ENCODE data around the gene MAD1L1. TPM values are rescaled to one million over a fixed set of nuclear protein-coding genes. Genes with fewer than 3 reads are reported as not detected.

MAD1L1 gene
- total RNA-seq, 1 experiment from 2014 or later = 61.5 TPM

DNA sequence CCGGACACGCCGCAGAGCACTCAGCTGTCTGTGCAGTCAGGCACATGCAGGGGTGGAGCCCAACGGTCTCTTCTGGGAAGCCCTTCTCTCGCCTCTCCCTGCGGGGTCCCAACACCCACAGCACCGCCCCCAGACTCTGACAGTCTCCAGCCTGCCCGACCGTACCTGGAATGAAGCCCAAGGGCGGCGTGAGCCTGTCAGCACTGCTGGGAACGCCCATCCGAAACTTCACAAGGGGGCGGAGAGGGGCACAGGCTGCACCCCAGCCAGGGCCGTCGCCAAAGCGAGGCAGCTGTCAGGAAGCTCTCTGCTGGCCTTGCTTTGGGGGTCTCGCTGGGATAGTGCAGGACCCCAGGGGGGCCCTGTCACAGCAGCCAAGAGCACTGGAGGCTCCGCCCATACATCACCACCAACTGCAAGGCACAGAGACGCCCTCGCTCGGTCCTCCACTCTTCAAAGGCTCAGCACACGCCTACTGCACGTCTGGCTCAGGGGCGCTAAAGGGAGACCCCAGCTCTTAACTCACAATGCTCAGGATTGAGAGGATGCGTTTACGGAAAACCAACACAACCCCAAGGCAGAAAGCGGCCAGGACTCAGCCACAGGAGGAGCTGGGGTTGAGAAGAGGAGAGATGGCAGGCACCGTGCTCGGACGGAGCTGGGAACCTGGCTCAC, 30.9 kb downstream of the MAD1L1 start:
- no peak for DNase-seq (ENCODE audit: low read depth)

DNA sequence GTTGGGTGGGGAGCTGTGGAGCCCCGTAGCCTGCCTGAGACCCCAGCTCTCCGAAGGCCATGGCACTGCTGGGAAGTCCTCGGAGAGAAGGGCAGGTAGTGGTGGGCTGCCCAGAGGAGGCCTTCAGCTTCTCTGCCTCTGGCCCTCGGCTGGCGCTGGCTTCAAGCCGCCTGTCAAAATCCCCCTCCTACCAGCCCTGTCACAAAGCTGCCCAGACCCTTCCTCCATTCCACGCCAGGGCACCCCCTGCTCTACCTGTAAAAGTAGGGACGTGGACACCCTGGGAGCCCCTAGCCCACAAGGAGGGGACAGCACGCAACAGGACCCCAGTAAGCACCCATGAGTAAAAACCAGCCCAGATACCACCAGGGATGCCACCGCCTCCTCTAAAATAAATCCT, 31.6 kb downstream of the MAD1L1 start:
- no peak for DNase-seq (ENCODE audit: low read depth)

DNA sequence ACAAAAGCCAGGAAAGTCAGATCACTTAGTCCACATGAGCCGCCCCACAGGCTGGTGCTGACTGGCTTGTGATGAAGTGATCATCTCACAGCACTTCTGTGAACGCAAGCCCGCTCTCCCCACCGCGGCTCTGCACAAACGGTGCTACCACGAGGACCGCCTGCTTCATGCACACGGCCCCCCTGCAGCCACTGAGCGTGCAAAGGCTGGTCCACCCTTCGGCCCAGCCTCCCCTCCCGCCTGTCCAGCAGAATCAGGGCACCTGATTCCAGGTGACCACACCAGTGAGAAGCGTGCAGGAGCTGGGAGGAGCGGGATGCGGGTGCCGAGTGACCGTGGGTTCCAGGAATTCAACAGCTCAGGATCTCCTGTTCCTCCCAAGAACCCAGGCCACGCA, 32.2 kb downstream of the MAD1L1 start:
- no peak for DNase-seq (ENCODE audit: low read depth)

DNA sequence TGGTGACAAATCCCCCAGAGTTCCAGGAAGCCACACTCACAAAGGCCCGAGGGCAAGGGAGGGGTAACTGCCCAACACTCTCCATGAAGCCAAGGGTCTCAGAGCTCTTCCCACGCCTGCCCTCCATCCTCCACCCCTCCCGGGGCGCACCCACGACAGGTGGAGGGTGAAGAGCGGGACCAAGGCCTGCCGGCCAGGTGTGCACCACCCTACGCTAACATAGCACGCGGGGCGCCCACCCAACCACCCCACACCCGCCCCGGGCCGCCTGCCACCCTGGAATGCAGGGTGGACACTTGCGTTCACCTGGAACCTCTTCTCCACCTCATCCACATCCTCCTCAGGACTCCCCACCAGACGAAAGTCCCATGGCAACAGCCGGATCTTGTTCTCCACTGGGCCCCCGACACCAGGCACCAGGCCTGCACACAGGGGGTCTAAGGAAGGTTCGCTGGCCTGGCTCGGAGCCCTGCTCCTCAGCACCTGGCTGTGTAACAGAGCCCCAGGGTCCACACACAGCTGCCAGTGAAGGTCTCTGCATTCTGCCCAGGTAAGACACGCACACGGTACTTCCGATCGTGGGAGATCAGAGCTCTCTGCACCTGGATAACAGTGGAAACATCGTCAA, 32.7 kb downstream of the MAD1L1 start:
- DNase-seq (ENCODE audit: low read depth) = no peak

DNA sequence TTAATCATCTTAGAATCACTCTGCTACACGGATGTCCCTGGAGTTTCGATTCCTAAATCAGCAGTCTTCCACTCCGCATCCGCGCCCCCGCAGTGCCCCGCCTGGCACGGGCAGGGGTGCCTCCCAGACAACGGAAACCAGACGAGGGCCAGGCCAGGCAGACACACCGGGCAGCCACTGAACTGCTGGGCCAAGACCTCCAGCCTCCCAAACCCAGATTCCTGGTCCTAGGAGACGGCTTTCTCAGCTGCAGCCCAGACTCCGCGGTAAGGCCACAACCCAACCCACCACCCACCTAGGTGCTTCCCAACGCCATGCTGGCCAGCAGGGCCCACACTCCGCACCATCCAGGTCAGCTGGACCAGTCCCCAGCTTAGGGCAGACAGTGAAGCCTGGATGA, 33.2 kb downstream of the MAD1L1 start:
- DNase-seq (ENCODE audit: low read depth) = no peak

DNA sequence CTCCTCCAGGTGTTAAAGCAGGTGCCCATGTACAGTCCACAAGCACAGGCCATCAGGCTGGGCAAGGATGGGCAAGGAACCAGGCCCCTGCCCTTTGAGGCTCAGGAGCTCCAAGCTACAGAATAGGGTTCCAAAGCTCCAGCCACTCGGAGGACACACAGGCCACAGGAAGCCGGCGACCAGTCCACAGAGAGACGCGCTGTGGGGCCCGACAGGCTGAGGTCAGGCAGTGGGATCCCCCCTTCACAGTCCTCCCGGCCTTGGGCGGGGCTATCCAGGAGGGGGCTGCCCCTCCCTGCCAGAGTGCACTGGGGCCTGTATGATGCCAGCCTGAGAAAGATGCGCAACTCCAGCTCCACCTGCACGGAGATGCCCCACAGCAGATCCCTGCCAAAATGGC, 34.0 kb downstream of the MAD1L1 start:
- DNase-seq (ENCODE audit: low read depth) = no peak

DNA sequence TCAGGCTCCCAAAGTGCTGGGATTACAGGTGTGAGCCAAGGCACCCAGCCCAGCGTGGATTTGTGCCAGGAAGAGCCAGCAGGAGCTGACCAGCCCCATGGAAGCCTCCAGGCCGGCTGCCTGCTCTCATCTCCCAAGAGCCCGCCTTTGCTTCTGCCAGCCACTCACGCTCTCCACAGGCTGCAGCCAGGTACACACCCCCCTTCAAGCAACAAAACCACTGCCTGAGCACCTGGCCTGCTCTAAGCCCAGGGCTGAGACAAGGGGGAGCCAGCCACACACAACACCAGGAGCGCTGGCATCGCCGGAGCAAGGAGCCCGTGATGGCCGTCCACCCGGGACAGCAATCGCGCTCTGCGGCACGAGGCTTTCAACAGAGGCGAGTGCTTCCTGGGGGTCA, 34.5 kb downstream of the MAD1L1 start:
- no peak for DNase-seq (ENCODE audit: low read depth)

DNA sequence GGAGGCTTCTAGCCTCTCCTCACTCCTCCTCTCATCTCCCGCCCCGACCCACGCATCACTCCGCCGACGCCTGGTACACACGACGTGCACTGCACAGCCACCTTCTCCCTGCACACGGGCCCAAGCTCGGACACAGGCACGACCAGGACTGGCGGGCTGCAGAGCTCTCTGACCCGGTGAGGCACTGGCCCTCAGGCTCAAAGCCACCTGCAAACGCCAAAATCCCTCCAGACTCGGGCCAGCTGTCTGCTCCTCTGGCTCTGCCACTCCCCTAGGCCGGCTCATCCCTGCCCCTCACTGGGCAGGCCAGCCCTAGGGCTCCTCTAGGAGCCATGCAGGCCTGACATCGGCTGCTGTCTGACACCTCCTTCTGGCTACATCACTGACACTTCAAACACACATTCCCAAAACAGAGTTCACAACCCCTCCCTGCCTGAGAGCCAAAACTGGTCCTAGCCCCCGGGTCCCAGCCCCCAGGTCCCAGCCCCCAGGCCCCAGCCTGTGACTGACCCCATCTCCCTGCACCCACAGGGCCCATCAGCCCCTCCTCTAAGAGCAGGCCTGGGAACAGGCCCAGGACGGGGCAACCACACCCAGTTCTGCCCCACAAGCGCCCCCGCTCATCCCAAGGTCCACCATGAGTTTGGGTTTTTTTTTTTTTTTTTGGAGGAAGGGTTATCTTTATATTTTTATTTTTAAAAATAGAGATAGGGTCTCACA, 35.1 kb downstream of the MAD1L1 start:
- no peak for DNase-seq (ENCODE audit: low read depth)

DNA sequence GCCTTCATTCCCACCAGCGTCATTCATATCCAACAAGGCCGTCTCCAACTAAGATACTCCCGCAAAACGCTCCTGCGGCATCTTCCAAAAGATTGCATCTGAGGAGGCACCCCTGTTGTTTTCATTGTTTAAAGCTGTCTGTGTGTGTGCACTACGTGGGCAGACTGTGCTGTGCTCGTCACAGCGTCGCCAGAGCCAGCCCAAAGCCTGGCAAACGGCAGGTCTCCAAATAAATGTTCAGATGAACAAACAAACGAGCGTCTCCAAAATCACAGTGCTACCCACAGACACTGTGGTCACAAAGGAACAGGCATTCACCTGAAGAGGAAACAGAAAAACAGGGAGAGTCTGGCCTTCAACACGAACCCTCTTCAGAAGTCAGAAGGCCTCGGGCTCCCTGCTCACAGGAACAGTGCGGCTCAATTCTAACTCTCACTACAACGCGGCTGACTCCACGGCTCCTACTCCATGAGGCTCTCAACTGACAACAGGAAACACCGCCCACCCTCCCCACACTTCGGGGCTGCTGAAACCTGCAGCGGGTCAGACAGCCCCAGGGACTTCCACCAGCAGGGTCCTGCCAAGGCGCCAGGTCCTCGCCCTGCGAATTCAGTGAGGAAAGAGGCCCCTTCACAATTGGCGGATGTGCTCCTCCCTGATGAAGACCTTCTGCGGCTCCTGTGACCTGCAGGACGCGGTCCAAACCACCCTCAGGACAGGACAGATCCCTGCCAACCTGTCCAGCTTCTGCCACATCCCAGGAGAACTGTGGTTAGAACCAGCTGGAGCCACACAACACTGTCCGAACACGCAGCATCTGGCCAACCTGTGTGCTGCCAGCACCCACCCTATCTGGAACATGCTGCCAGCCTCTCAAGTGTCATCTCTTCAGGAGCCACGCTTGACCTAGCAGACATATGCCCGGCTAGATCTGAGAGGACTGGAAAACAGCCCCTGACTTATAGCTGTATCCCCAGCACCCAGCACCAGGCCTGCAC, 36.1 kb downstream of the MAD1L1 start:
- no peak for DNase-seq (ENCODE audit: low read depth)

DNA sequence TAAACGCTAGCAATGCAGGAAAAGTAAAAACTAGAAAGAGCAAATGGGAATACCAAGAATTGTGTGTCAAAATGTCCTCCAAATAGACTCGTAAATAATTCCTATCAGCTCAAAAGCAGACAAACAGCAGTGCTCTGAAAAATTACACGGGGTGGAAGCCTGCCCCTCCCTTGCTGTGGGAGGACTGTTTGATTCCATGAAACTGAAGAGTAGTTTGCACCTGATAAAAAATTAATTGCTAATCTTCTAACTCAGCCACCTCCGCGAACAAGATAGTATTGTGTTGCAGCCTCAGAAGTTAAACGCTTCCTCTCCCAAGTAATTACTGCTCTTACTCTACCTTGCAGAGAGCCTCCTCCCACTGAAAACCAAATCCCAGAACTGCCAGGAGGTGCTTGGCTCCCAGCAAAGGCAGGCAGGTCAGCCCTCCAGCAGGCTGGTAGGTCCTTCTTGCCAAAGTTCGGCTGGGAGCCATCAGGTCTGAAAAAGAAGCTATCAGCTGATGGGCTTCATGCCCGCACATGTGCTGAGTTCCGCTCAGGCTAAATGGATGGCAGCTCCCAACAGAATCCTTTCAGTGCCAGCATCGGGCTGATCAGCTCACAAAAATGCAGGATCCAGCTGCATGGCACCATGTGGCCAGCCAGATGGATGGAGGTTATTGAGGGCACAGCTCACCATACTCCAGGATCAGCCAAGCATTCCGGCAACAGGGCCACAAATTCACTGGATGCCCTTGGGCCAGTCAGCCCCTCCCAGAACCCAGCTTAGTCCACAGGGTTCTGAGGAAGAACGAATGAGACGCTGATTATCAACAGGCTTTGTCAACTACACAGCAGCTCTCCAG, 37.1 kb downstream of the MAD1L1 start:
- DNase-seq (ENCODE audit: low read depth) = no peak

DNA sequence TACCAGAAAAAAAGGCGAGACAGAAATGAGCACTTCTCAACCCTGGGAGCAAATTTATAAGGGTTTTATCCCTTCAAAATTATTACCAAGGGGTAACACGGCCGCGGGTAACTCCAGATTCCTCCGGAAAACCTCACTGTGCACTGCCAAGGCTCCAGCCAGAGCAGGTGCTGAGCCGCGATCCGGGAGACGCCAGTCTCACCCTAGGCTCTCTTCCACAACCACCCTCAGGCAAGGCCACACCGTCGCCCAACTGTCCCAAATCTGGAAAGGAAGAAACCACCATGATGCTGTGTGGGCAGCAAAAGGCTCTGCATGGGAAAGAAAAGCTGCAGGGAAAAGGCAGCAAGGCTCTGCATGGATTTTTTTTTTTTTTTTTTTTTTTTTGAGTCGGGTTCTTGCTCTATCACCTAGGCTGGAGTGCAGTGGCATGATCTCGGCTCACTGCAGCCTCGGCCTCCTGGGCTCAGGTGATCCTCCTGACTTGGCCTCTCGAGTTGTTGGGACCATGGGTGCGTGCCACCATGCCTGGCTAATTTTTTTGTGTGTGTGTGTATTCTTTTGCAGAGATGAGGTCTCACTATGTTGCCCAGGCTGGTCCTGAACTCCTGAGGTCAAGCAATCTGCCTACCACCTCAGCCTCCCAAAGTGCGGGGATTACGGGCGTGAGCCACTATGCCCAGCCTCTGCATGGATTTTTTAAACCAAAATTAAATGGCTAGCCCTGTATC, 39.0 kb downstream of the MAD1L1 start:
- DNase-seq (ENCODE audit: low read depth) = no peak

DNA sequence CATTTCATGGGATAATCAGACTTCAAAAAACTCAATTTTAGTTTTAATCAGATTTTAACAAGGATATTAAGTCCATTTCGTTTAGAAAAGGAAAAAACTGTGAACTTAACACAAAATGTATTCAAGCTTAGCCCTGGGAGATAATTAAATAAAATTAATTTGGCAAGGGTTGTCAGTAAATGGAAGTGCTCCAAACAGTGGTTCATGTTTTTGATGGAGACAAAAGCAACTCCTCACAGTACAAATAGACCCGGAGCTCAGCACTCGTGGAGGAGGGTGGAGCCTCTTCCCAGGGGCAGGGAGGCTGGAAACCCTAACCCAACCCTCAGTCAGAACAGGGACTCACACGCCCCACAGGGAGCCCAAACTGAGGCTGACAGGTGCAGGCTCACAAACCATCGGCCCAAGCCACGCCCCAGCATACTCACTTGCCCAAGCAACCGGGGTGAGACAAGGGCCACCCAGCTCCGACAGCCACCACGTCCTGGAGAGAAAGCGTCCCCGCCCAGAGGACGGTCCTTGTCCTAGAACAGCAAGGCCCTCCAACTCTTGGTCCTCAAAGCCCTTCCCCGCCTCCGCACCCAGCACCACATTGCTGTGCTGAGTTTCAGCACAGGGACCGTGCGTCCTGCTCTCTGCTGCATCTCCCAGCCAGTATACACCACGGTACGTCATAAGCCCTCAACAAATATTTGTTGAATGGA, 39.8 kb downstream of the MAD1L1 start:
- no peak for DNase-seq (ENCODE audit: low read depth)

DNA sequence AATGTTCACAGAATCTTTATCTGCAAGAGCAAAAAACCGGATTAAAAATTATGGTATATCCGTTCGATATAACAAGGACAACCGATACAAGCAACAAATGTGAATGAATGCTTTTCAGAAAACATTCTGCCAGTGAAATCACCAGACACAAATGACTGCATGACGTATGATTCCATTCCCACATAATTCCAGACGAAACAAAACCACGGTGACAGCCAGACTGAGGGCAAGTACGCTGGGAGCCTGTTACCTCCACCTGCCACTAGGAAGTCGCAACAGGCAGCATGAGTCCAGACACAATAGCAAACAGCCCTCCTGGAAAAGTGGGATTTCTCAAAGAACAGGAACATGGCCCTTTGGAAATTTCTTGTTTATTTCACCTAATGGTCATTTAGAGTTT, 41.7 kb downstream of the MAD1L1 start:
- peak; percentile 41 for DNase-seq (ENCODE audit: low read depth)

DNA sequence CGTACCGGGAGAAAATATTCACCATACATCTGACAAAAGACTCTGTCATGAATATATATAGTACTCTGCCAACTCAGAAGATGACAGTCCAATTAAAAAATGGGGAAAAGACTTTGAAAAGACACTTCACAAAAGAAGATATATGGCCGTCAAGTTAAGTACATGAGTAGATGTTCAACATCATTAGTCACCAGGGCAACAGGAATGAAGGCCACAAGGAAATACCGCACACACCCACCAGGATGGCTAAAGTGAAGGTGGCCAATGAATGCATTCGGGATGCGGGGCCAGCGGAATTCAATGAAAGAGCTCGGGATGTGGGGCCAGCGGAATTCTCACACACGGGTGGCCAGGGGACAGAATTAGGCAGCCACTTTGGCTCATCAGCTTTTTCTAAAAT, 42.2 kb downstream of the MAD1L1 start:
- DNase-seq (ENCODE audit: low read depth) = peak; percentile 85

DNA sequence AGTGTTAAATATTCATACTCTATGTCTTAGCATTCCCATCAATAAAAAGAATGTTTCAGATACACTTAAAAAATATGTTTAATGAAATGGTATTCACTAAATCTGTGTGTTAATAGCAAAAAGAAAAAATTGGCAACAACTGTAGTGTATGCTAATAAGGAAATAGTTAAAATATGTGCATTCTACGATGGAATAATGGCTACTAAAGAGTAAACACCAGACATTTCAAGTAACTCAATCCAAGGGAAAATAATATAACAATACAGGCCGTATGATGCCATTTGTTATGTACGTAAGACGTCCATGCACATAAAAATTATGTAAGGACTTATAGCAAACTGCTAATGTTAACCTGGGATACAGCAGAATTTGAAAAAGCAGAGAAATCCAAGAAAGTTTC, 46.6 kb downstream of the MAD1L1 start:
- DNase-seq (ENCODE audit: low read depth) = no peak

DNA sequence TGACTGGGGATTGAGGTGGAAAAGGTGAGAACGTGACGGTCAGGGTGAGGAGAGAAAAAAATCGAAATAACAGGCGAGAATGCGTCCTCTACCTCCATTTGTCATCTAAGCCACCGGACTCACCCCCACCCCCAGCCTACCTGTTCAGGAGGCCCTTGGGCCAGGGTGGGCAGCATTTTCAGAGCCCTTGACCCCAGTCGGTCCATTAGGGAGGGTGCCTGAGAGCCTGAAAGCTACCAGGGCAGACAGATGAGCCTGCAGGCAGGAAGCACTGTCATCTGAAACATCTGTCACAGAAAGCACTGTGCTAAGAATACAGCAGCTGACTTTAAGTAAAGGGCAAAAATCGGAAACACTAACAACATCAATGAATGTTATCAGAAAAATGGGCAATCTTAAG, 47.0 kb downstream of the MAD1L1 start:
- no peak for DNase-seq (ENCODE audit: low read depth)

DNA sequence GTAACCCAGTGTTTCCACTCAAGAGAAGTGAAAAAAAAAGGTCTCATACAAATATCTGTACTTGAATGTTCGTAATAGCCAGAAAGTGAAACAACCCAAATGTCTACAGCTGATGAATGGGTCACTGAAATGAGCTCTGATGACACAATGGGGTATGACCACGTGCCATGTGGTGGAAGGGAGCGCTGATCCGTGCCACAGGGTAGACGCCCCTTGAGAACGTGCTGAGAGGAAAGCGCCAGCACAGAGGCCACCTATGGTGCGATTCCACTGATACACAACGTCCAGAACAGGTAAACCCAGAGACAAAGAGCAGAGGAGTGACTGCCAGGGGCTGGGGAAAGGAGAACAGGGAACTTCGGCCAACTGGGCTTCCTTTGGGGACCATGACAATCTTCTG, 50.3 kb downstream of the MAD1L1 start:
- no peak for DNase-seq (ENCODE audit: low read depth)

DNA sequence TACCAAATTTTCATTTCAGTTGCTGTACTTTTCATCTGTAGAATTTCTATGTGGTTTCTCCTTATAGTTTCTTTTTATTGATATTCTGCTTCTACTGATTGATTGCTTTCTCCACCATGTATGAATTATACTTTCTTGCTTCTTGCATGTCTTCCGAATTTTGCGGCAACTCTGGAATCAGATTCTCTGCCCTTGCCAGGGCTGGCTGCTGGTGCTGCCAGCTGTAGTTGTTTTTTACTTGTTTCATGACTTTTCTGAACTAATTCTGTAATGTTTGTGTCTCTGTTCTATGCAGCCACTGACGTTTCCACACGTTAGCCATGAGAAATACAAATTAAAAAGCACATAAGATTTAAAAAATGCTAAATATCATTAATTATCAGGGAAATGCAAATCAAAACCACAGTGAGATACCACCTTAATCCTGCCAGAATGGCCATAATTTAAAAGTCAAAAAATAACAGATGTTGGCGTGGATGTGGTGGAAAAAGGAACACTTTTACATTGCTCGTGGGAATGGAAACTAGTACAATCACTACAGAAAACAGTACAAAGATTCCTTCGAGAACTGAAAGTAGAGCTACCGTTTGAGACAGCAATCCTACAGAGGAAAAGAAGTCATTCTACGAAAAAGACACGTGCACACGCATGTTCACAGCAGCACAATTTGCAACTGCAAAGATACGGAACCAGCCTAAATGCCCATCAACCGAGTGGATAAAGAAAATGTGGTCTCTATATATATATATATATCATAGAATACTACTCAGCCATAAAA, 51.5 kb downstream of the MAD1L1 start:
- DNase-seq (ENCODE audit: low read depth) = no peak

DNA sequence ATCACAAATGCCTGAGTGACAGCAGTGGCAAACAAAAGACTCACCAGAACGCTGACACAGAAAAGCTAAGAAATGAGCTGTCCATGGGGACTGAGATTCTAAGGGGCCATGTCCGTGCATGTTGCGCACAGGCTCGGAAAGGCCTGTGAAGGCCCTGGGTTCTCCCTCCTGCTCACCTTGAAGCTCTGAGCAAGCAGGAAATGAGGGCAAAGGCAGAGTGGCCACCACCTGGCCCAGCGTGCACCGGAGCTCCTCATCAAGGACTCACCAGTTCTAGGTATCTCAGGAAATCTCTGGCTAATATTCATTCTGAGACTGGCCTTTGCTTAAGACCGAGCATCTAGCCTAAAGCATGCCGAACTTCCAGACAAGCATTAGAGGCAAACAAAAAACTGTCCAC, 52.7 kb downstream of the MAD1L1 start:
- DNase-seq (ENCODE audit: low read depth) = no peak
